HL-60/S4 treated with phorbol 12-myristate 13-acetate at 8.2 ng/mL for 4 days and 3 days (cell line): ENCODE measurements around the gene DEPP1.
"Not testable (repeated sequence)": the region's sequence is repeated elsewhere in the genome, so short reads cannot be mapped to it uniquely, and the experiment has no call there.

Source experiments
- in situ Hi-C: fragments of 300-500 bp; cut with MboI; formaldehyde crosslinking; loops from 2 replicates; pipeline ENCODE4 v1.15.0; 2022; ENCODE audit warnings: low sequenced_read_pairs

Gene DEPP1

GRCh38 chr10:44978570-44979280, at the start of gene DEPP1:
Gene DEPP1 (minus strand): TSS chr10:44978809. CDS start chr10:44978030, 779 bp downstream.
- in situ Hi-C loops = no loop called here

GRCh38 chr10:45023426-45023825, 44.8 kb upstream of the DEPP1 start:
- in situ Hi-C loops = no loop called here

- in situ Hi-C loops = no loop called here
Measured at GRCh38 chr10:45015590-45015989, 37.0 kb upstream of the DEPP1 start.

- in situ Hi-C loops = not testable (repeated sequence)
Measured at GRCh38 chr10:45014557-45014956, 35.9 kb upstream of the DEPP1 start.

- in situ Hi-C loops = no loop called here
Measured at GRCh38 chr10:45008524-45009161, 30.0 kb upstream of the DEPP1 start.

- in situ Hi-C loops = no loop called here
Measured at GRCh38 chr10:45006276-45007030, 27.8 kb upstream of the DEPP1 start.

GRCh38 chr10:45005284-45005683, 26.7 kb upstream of the DEPP1 start:
- in situ Hi-C loops = no loop called here

- in situ Hi-C loops = no loop called here
Measured at GRCh38 chr10:45004661-45005060, 26.1 kb upstream of the DEPP1 start.

- in situ Hi-C loops = no loop called here
Measured at GRCh38 chr10:45003432-45004000, 24.9 kb upstream of the DEPP1 start.

GRCh38 chr10:45001381-45002148, 23.0 kb upstream of the DEPP1 start:
- in situ Hi-C loops = no loop called here

- in situ Hi-C loops = no loop called here
Measured at GRCh38 chr10:45000752-45001380, 22.3 kb upstream of the DEPP1 start, which contains the start of gene ZNF22. Gene ZNF22 (plus strand): TSS chr10:45000923. CDS start chr10:45003369, 2,446 bp downstream.

- in situ Hi-C loops = no loop called here
Measured at GRCh38 chr10:45000138-45000751, 21.6 kb upstream of the DEPP1 start.

- in situ Hi-C loops = no loop called here
Measured at GRCh38 chr10:44998146-44998631, 19.6 kb upstream of the DEPP1 start.

GRCh38 chr10:44997105-44997748, 18.6 kb upstream of the DEPP1 start:
- in situ Hi-C loops = no loop called here

- in situ Hi-C loops = no loop called here
Measured at GRCh38 chr10:44995914-44996669, 17.5 kb upstream of the DEPP1 start.

- in situ Hi-C loops = no loop called here
Measured at GRCh38 chr10:44995581-44995913, 16.9 kb upstream of the DEPP1 start.

- in situ Hi-C loops = no loop called here
Measured at GRCh38 chr10:44994752-44995530, 16.3 kb upstream of the DEPP1 start.
